Left hindlimb (tissue), 1 donor: ENCODE measurements around the gene SHISA6.

ENCODE experiments used
- DNase-seq: peaks from one replicate; pipeline ENCODE4 v3.0.0-alpha.2; 2018

SHISA6 gene

DNA sequence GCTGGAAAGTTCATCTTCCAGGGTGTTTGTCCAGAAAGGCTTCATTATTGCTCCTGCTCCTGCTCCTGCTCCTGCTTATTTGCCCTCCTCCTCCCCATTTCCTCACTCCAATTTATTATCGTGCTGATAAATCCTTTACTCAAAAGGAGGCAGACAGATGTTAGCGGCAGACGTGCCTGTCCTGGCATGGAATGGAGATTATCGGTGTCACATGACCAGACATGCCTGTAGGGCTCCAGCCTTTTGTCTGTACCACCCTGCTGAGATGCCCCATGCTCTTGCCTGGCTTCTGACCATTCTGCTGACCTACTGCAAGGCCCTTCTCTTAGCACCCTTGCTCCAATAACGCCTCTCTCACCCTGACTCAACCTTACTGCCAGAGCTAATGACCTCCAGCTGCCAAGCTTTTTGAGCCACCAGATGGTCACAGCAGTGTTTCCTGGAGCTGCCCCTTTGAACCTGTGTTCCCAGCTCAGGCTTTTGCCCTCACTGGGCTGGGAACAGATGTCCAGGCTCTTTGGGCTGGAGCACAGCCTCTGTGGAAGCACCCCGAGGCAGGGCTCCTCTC, 370.1 kb downstream of the SHISA6 start:
- no peak for DNase-seq

- DNase-seq = no peak
Measured at GRCh38 chr17:11612956-11613355, 371.9 kb downstream of the SHISA6 start.
